SK-N-SH treated with all-trans-retinoic acid at 6 μM for 48 hours (cell line): ENCODE data around the gene ARSJ.

ENCODE experiments used
- ATAC-seq: fragments of 200-7000 bp; cut with Tn5 transposase; 3 replicates; pipeline ENCODE4 v1.9.1; 2020; ENCODE audit warnings: mild to moderate bottlenecking, moderate library complexity
- ARNTL ChIP-seq: fragments of 450-650 bp; formaldehyde crosslinking; IDR thresholded peaks from 2 replicates; pipeline ENCODE4 v1.5.0; 2020; ENCODE audit warnings: low read depth, mild to moderate bottlenecking, moderate library complexity, borderline replicate concordance
- BACH2 ChIP-seq: fragments of 250-450 bp; sonication (Bioruptor Pico); IDR thresholded peaks from 2 replicates; pipeline ENCODE4 v1.9.0; 2021; ENCODE audit warnings: mild to moderate bottlenecking, borderline replicate concordance
- CSDC2 ChIP-seq: fragments of 250-450 bp; sonication (Bioruptor Pico); IDR thresholded peaks from 2 replicates; pipeline ENCODE4 v1.5.0; 2020; ENCODE audit warnings: mild to moderate bottlenecking, moderate library complexity
- ESRRG ChIP-seq: fragments of 250-450 bp; sonication (Bioruptor Pico); IDR thresholded peaks from 2 replicates; pipeline ENCODE4 v1.6.1; 2021; ENCODE audit warnings: mild to moderate bottlenecking
- GLIS3 ChIP-seq: fragments of 250-450 bp; sonication (Bioruptor Pico); IDR thresholded peaks from 2 replicates; pipeline ENCODE4 v1.5.0; 2020; ENCODE audit warnings: mild to moderate bottlenecking, moderate library complexity
- ISL1 ChIP-seq: fragments of 250-450 bp; sonication (Bioruptor Pico); IDR thresholded peaks from 2 replicates; pipeline ENCODE4 v2.1.2; 2022; ENCODE audit warnings: mild to moderate bottlenecking, moderate library complexity
- OSR1 ChIP-seq: fragments of 250-450 bp; sonication (Bioruptor Pico); IDR thresholded peaks from 2 replicates; pipeline ENCODE4 v1.8.0; 2022; ENCODE audit warnings: moderate library complexity, mild to moderate bottlenecking, inconsistent platforms
- PPARA ChIP-seq: fragments of 250-450 bp; sonication (Bioruptor Pico); IDR thresholded peaks from 2 replicates; pipeline ENCODE4 v1.5.0; 2020; ENCODE audit warnings: mild to moderate bottlenecking, borderline replicate concordance
- RARB ChIP-seq: fragments of 250-450 bp; sonication (Bioruptor Pico); IDR thresholded peaks from 2 replicates; pipeline ENCODE4 v1.8.0; 2021; ENCODE audit warnings: mild to moderate bottlenecking, moderate library complexity
- SNAI2 ChIP-seq: fragments of 250-450 bp; sonication (Bioruptor Pico); IDR thresholded peaks from 2 replicates; pipeline ENCODE4 v1.5.0; 2020; ENCODE audit warnings: mild to moderate bottlenecking, moderate library complexity
- TCF4 ChIP-seq: fragments of 250-450 bp; sonication (Bioruptor Pico); IDR thresholded peaks from 2 replicates; pipeline ENCODE4 v1.8.0; 2021; ENCODE audit warnings: mild to moderate bottlenecking, moderate library complexity, borderline replicate concordance
- TOX ChIP-seq: fragments of 250-450 bp; sonication (Bioruptor Pico); IDR thresholded peaks from 2 replicates; pipeline ENCODE4 v1.8.0; 2021; ENCODE audit warnings: mild to moderate bottlenecking, moderate library complexity, borderline replicate concordance
- ZC3H10 ChIP-seq: fragments of 250-450 bp; sonication (Bioruptor Pico); IDR thresholded peaks from 2 replicates; pipeline ENCODE4 v1.5.1; 2021; ENCODE audit warnings: mild to moderate bottlenecking, moderate library complexity
- ZFP3 ChIP-seq: fragments of 250-450 bp; sonication (Bioruptor Pico); IDR thresholded peaks from 2 replicates; pipeline ENCODE4 v1.5.0; 2020; ENCODE audit warnings: mild to moderate bottlenecking, moderate library complexity
- ZNF565 ChIP-seq: fragments of 450-650 bp; formaldehyde crosslinking; conservative IDR thresholded peaks from 2 replicates; pipeline ENCODE4 v1.5.0; 2020; ENCODE audit warnings: low read depth, mild to moderate bottlenecking, moderate library complexity
- ZNF70 ChIP-seq: fragments of 450-650 bp; formaldehyde crosslinking; IDR thresholded peaks from 2 replicates; pipeline ENCODE4 v1.5.0; 2020; ENCODE audit warnings: mild to moderate bottlenecking, moderate library complexity
- ZNF8 ChIP-seq: fragments of 450-650 bp; formaldehyde crosslinking; IDR thresholded peaks from 2 replicates; pipeline ENCODE4 v1.5.0; 2020; ENCODE audit warnings: mild to moderate bottlenecking, moderate library complexity
- TF ChIP-seq, protein P1 (sequence below): fragments of 250-450 bp; sonication (Bioruptor Pico); IDR thresholded peaks from 2 replicates; pipeline ENCODE4 v1.8.0; 2020; ENCODE audit warnings: mild to moderate bottlenecking, moderate library complexity, borderline replicate concordance
- TF ChIP-seq, protein P2 (sequence below): fragments of 250-450 bp; sonication (Bioruptor Pico); IDR thresholded peaks from 2 replicates; pipeline ENCODE4 v1.8.0; 2021; ENCODE audit warnings: low read depth, mild to moderate bottlenecking, moderate library complexity, borderline replicate concordance
- TF ChIP-seq, protein P3 (sequence below): fragments of 250-450 bp; sonication (Bioruptor Pico); IDR thresholded peaks from 2 replicates; pipeline ENCODE4 v1.5.1; 2020; ENCODE audit warnings: low read depth, mild to moderate bottlenecking, moderate library complexity
- TF ChIP-seq, protein P4 (sequence below): fragments of 250-450 bp; sonication (Bioruptor Pico); IDR thresholded peaks from 2 replicates; pipeline ENCODE4 v1.5.0; 2020; ENCODE audit warnings: mild to moderate bottlenecking, moderate library complexity
- TF ChIP-seq, protein P5 (sequence below): fragments of 250-450 bp; sonication (Bioruptor Pico); IDR thresholded peaks from 2 replicates; pipeline ENCODE4 v1.5.1; 2021; ENCODE audit warnings: mild to moderate bottlenecking, moderate library complexity

Gene ARSJ

DNA sequence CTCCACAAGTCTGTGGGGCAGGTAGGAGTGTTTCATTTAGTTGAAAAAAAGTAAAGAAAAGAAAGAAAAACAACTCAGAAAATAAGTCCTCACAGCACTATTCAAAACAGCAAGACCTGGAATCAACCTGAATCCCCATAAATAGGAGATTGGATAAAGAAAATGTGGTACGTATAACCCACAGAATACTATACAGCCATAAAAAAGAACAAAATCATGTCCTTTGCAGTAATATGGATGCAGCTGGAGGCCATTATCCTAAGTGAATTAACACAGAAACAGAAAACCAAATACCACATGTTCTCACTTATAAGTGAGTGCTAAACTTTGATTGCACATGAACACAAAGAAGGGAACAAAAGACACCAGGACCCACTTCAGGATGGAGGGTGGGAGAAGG lies 71.9 kb downstream of the ARSJ start:
- ATAC-seq = no peak
- TF ChIP-seq, protein P1, sequence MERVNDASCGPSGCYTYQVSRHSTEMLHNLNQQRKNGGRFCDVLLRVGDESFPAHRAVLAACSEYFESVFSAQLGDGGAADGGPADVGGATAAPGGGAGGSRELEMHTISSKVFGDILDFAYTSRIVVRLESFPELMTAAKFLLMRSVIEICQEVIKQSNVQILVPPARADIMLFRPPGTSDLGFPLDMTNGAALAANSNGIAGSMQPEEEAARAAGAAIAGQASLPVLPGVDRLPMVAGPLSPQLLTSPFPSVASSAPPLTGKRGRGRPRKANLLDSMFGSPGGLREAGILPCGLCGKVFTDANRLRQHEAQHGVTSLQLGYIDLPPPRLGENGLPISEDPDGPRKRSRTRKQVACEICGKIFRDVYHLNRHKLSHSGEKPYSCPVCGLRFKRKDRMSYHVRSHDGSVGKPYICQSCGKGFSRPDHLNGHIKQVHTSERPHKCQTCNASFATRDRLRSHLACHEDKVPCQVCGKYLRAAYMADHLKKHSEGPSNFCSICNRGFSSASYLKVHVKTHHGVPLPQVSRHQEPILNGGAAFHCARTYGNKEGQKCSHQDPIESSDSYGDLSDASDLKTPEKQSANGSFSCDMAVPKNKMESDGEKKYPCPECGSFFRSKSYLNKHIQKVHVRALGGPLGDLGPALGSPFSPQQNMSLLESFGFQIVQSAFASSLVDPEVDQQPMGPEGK (CRISPR knock-in tag) = no peak
- TF ChIP-seq ZNF8 (CRISPR knock-in tag) = peak; percentile 57

DNA sequence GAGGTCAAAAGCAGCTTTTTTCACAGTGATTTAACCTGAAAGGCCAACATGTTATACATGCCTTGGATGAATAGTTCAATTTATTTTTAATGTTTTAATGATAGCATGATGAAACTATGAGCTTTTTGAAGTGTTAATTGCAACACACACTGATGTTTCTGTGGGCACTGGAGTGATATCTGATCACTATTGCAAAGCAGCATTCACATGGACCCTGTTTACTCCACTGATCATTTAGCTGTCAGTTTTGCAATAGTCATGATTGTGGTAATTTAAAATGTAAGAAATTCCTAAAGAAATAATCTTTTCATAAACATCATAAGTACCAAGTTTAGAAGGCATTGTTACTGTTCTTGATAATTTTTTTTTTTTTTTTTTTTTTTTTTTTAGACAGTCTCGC lies 74.1 kb downstream of the ARSJ start:
- ATAC-seq = no peak
- TF ChIP-seq CSDC2 (no peak), SNAI2 (CRISPR knock-in tag) (no peak), ISL1 (no peak), OSR1 (CRISPR knock-in tag) (no peak), RARB (no peak), ZNF565 (CRISPR knock-in tag) (no peak), ZFP3 (CRISPR knock-in tag) (no peak), PPARA (CRISPR knock-in tag) (no peak), ZC3H10 (CRISPR knock-in tag) (no peak), BACH2 (CRISPR knock-in tag) (no peak), ESRRG (CRISPR knock-in tag) (no peak), TOX (CRISPR knock-in tag) (no peak), GLIS3 (CRISPR knock-in tag) (no peak), TCF4 (CRISPR knock-in tag) (no peak), ARNTL (no peak)
- TF ChIP-seq, protein P2, sequence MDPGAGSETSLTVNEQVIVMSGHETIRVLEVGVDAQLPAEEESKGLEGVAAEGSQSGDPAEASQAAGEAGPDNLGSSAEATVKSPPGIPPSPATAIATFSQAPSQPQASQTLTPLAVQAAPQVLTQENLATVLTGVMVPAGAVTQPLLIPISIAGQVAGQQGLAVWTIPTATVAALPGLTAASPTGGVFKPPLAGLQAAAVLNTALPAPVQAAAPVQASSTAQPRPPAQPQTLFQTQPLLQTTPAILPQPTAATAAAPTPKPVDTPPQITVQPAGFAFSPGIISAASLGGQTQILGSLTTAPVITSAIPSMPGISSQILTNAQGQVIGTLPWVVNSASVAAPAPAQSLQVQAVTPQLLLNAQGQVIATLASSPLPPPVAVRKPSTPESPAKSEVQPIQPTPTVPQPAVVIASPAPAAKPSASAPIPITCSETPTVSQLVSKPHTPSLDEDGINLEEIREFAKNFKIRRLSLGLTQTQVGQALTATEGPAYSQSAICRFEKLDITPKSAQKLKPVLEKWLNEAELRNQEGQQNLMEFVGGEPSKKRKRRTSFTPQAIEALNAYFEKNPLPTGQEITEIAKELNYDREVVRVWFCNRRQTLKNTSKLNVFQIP = no peak
- TF ChIP-seq, protein P1 (CRISPR knock-in tag) = no peak
- TF ChIP-seq, protein P3, sequence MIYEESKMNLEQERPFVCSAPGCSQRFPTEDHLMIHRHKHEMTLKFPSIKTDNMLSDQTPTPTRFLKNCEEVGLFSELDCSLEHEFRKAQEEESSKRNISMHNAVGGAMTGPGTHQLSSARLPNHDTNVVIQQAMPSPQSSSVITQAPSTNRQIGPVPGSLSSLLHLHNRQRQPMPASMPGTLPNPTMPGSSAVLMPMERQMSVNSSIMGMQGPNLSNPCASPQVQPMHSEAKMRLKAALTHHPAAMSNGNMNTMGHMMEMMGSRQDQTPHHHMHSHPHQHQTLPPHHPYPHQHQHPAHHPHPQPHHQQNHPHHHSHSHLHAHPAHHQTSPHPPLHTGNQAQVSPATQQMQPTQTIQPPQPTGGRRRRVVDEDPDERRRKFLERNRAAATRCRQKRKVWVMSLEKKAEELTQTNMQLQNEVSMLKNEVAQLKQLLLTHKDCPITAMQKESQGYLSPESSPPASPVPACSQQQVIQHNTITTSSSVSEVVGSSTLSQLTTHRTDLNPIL (CRISPR knock-in tag) = no peak

DNA sequence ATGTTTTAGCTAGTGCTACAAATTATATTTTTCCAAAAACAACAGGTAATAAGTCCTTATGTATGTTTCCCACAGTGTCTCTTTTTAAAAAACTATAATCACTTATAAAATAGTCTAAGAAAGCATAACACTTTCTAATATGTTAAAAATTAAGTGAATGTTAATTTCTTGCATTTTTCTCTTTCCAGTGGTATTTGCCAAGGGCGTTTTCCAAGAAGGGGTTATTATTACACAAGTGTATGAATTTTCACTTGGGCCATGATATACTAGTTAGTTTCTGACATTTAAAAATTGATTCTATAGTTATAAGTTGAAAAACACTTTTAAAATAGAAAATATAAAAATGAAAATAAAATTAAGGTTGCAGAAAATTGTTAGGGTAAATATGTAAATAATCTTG lies 74.6 kb downstream of the ARSJ start:
- no peak for ATAC-seq
- TF ChIP-seq TCF4 (CRISPR knock-in tag) (no peak), PPARA (CRISPR knock-in tag) (no peak), CSDC2 (no peak), TOX (CRISPR knock-in tag) (no peak), BACH2 (CRISPR knock-in tag) (no peak), ZNF565 (CRISPR knock-in tag) (no peak), GLIS3 (CRISPR knock-in tag) (no peak), ZC3H10 (CRISPR knock-in tag) (no peak), ESRRG (CRISPR knock-in tag) (no peak), ZNF70 (CRISPR knock-in tag) (no peak), ZNF8 (CRISPR knock-in tag) (no peak), ZFP3 (CRISPR knock-in tag) (no peak)
- TF ChIP-seq, protein P4, sequence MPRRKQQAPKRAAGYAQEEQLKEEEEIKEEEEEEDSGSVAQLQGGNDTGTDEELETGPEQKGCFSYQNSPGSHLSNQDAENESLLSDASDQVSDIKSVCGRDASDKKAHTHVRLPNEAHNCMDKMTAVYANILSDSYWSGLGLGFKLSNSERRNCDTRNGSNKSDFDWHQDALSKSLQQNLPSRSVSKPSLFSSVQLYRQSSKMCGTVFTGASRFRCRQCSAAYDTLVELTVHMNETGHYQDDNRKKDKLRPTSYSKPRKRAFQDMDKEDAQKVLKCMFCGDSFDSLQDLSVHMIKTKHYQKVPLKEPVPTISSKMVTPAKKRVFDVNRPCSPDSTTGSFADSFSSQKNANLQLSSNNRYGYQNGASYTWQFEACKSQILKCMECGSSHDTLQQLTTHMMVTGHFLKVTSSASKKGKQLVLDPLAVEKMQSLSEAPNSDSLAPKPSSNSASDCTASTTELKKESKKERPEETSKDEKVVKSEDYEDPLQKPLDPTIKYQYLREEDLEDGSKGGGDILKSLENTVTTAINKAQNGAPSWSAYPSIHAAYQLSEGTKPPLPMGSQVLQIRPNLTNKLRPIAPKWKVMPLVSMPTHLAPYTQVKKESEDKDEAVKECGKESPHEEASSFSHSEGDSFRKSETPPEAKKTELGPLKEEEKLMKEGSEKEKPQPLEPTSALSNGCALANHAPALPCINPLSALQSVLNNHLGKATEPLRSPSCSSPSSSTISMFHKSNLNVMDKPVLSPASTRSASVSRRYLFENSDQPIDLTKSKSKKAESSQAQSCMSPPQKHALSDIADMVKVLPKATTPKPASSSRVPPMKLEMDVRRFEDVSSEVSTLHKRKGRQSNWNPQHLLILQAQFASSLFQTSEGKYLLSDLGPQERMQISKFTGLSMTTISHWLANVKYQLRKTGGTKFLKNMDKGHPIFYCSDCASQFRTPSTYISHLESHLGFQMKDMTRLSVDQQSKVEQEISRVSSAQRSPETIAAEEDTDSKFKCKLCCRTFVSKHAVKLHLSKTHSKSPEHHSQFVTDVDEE (CRISPR knock-in tag) = no peak
- TF ChIP-seq, protein P5, sequence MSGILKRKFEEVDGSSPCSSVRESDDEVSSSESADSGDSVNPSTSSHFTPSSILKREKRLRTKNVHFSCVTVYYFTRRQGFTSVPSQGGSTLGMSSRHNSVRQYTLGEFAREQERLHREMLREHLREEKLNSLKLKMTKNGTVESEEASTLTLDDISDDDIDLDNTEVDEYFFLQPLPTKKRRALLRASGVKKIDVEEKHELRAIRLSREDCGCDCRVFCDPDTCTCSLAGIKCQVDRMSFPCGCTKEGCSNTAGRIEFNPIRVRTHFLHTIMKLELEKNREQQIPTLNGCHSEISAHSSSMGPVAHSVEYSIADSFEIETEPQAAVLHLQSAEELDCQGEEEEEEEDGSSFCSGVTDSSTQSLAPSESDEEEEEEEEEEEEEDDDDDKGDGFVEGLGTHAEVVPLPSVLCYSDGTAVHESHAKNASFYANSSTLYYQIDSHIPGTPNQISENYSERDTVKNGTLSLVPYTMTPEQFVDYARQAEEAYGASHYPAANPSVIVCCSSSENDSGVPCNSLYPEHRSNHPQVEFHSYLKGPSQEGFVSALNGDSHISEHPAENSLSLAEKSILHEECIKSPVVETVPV (CRISPR knock-in tag) = no peak
- TF ChIP-seq, protein P3 (CRISPR knock-in tag) = no peak
- TF ChIP-seq, protein P1 (CRISPR knock-in tag) = no peak
